GM19023 (cell line): ENCODE data around the gene SCG2.

Experiments used
- ATAC-seq: cut with Tn5 transposase; IDR thresholded peaks from one replicate; pipeline ENCODE4 v1.9.1; 2021; ENCODE audit warnings: mild to moderate bottlenecking, moderate library complexity; ENCODE audit not compliant: unreplicated experiment

SCG2 gene, protein sequence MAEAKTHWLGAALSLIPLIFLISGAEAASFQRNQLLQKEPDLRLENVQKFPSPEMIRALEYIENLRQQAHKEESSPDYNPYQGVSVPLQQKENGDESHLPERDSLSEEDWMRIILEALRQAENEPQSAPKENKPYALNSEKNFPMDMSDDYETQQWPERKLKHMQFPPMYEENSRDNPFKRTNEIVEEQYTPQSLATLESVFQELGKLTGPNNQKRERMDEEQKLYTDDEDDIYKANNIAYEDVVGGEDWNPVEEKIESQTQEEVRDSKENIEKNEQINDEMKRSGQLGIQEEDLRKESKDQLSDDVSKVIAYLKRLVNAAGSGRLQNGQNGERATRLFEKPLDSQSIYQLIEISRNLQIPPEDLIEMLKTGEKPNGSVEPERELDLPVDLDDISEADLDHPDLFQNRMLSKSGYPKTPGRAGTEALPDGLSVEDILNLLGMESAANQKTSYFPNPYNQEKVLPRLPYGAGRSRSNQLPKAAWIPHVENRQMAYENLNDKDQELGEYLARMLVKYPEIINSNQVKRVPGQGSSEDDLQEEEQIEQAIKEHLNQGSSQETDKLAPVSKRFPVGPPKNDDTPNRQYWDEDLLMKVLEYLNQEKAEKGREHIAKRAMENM

DNA sequence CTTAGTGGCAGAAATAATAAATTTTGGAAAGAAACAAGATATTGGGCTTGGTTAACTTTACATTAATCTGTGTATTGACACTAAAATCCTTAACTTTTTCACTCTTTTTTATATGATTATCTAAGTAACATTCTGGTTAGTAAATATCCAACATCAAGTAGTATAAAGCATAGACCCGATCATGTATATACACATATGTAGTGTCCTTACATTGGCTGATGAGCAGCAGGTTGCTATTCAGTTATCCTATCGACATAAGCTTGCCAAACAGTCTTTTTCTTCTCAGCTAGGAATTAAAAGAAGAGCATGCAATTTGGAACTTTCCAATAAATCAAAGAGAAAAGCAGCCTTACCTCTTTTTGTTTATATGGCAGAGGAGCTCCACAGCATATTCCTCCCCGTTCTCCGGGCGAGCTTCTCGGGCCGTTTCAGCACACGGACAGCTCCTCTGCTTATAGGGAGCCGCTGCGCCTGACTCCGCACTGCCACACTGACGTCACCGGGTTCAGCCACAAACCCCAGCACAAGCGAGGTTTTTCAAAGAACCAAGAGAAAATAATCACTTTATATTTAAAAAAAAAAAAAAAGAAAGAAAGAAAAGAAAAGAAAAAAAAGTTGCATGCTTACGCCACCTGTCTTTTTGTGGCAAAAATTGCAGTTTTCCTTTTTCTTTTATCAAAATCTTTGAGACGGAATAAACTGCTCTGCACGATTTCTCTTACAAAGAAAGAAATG, at the start of gene SCG2:
TSS of gene SCG2 (minus strand) at position 430 of the 735 bp plus-strand sequence. CDS start 3,079 bp downstream, outside the sequence.
- peak; percentile 80 for ATAC-seq

DNA sequence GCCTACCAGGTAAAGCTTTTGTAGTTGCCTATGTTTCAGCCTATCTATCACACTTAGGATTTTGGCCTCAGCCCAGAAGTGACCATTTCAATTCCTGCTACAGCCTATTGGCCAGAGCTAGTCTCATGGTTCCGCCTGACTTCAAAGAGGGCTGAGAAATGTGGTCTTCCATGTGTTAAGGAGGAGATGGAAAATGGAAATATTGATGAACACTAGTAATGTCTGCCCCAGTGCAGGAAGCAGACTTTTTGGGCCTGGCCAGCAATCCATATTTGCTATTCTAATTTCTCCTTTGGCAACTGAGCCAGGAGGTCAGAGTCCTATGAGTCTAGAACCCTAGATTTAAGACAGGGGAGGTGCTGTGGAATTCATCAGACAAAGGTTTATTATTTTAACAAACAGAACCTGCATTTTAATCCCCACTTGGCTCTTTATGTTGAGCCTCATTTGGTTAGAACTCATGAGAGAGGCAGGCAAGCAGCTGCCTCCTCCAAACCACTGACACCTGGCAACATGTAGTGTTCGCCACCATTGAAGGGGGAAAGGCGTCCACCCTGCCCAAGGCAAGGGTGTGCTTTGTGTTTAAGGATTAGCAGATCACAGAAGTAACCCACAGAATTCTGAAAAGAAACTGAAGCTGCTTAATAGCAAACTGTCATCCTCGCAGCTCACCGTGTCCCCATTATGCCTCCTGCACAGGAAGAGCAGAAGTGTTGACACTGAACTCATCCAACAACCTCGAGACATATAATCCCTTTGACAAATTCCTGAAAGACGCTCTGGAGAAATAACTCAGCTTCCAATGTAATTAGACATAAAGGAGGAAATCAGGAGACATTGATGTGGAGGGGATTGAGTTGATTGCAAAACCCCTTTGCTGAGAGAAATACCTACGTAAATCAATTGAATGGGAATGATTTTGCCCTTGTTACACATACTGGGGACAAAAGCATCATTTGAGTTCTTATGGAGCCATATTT, 47.7 kb upstream of the SCG2 start:
- ATAC-seq: no peak

DNA sequence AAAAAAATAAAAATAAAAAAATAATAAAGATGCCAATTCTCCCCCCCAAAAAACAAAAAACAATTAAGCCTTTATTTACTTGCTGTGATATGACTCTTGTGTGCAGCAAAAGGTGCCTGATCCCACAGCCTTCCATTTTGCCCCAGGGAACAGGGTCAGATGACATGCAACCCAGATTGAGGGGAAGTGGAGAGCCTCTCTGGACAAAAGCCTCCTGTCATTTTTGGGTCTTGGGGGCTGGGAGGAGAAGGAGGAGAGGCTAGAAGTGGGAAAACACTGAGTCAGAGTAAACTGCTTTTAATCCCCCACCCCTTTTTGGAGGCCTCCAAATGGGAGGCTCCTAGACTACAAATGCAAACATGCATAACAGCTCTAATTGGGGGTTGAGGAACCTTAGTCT, 46.6 kb upstream of the SCG2 start:
- ATAC-seq: no peak

DNA sequence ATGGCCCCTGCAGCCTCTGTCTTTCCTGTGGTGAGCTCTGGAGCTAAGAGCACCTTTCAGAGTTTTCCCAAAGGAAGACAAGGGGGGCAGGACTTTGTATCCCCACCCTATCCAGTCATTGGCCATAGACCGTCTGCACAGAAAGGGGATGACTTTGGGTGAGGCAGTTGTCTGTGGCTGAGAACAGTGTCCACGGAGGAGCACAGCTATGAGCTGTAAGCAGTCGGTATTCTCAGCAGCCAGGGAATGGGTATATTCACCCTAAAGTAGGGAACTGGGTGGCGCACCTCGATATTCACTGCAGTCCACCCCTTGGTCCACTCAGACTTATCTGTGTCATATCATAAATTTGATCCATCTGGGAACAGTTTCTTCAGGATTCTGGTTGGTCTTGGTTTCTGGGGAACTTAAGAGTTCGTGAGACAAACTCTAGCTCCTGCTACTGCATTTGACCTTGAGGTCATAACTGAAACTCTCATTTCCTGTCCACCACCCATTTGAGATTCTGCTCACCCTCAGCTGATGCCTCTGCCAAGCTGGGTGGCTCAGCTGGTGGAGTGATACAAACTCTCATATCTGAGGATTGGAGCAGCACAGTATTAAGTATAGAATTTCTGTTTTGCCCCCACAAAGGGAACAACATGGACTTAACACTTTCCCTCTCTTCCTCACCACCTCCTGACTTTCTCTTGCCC, 45.2 kb upstream of the SCG2 start:
- peak; percentile 85 for ATAC-seq

DNA sequence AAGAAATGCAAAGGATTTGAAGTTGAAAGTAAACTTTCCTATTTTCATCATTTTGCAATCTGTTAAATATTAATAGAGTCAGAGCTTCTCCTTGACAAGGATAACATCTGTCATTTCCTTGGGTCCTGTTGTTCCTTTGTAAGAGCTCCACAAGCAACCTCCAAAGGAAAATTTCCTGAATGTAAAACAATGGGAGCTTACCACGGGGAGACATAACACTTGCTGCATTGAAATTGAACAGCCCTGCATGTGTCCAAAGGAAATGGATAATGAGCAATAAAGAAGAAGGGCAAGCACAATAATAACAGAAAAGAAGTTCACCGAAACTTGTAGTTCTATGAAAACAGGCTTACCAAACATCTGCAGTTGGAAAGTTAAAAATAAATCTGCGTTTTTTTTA, 42.0 kb upstream of the SCG2 start:
- ATAC-seq: no peak

DNA sequence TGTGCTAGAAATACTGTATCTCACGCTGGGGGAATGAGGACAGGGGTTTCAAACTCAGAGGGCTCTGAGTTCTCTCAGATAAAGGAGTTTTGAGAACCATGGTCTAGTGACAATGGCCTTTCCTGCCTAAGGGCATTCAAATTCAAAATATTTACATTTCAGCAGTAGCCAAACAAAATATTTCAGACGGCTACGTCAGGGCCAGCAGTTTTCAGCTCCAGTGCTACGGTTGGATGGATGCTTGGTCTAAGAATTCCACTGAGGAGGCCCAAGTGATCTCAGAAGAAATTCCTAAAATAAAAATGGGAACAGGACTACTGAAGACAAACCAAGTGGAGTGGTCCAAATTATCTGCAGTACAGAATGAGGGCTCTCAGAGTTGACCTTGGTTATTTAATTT, 41.1 kb upstream of the SCG2 start:
- ATAC-seq: no peak

DNA sequence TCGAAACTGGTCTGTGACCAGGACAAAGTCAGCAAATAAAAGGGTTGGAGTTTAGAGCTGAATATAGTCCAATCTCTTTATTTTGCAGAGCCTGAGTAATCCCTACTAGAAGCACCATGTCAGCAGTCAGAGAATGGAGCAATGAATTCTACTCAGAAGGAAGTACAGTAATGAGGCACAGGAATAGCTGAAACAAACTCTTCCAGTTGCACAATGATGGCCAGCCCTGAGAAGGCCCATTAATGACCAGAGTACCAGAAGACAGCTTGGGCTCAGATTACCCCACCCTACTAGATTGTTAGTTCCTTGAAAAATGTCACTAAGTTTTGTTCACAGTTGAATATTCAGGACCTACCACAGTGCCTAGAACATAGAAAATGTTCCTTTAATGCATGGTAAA, 40.3 kb upstream of the SCG2 start:
- ATAC-seq: no peak

DNA sequence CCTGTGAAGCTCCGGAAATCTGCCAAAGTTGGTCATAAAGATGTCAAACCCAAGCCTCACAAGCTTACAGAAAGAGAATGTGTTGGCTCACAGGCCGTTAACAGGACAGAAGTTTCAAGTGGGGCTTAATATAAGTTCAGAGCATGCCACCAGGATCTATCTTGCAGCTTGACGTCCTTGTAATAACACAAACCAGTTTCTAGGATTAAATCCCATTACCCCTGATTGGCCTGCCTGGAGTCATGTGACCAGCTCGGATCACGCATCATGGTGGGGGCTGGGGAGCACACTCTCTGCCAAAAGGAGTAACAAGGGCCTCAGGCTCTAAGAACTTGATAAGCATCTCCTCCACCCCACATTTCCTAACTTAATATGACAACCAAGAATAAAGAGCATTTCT, 38.9 kb upstream of the SCG2 start:
- ATAC-seq: no peak

DNA sequence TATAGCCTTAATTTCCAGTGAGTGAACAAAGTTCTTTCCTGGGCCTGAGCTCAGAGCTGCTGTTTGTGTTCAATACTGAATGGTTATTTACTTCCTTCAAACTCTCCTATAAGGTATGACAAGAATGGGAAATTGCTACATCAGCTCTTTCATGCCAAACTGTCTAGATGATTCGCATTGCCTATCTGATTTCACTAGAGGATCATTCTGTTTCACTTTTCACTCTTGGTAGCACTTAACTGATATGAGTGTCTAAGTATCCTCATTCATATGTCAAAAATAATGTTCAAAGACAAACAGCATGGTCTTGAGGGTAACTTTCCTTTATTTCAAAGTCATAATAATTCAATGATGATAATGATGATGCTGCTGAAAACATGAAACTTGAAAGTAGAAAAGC, 32.9 kb upstream of the SCG2 start:
- no peak for ATAC-seq

DNA sequence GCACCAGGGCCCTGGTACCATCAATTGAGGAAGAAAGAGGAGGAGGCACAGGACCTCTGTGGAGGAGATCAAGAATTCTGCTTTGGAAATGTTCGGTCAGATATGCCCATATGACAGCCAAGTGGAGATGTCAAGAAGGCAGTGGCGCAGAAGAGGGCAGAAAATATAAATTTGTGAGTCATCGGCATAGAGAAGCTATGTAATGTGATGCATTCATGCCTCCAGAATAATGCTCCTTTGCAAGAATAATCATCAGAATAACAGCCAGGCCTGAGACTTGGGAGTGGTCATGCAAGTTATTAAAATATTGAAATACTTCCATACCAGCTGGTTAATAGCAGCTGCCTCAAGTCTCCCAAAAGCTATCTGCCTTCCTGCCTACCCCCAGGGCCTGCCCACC, 32.1 kb upstream of the SCG2 start:
- ATAC-seq: no peak

DNA sequence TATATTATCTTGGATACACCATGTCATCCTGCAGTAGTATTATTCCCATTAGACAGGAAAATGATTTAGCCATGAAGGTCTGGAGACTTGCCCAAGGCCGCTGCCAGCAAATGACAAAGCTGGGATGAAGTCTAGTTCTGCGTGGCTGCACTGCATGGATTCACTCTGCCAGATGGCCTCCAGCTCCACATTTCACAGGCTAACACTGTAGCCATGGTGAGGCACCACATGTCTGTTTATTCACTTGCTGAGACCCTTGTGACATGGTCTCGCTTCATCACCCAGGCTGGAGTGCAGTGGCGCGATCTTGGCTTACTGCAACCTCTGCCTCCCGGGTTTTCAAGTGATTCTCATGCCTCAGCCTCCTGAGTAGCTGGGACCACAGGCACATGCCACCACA, 31.5 kb upstream of the SCG2 start:
- ATAC-seq: no peak

DNA sequence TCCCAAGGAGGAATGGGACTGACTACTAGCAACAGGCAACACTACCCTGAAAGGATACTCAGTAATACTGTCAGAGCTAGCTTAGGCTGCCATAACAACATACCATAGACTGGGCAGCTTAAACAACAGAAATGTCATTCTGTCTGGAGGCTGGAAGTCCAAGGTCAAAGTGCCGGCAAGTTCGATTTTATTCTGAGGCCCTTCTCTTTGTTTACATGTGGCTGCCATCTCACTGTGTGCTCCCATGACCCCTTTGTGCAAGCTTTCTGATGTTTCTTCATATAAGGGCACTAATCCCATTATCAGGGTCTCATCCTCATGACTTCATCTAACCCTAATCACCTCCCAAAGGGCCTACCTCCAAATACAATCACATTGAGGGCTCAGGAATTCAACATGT, 30.7 kb upstream of the SCG2 start:
- no peak for ATAC-seq

DNA sequence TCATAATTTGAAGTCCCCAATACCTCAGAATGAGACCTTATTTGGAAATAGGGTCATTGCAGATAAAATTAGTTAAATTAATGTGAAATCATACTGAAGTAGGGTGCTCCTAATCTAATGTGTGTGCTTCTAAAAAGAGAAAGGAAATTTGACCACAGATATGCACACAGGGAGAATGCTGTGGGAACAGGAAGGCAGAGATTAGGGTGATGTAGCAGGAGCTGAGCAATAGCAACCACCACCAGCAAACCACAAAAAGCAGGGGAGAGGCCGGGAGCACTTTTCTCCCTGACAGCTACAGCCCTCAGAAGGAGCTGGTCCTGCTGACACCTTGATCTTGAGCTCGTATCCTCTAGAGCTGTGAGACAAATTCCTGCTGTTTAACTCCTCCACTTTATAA, 24.6 kb upstream of the SCG2 start:
- ATAC-seq: no peak

DNA sequence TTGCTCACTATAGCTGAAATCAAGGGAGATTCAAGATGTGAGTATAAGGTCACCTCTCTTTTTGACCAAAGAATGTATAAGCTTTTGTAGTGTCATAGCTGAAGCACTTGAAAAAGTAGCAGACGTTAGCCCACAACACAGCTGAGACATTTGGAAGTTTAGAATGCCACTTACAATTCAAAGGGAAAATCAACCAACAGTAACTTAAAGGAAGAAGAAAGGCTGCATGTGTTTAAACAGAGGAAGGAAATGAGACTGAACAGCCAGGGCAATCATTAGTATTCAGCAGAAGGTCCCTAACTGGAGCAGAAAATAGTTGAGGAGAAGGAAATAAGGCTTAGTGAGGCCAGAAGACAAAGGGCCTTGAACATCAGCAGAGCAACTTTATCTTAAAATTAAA, 23.5 kb upstream of the SCG2 start:
- ATAC-seq: no peak

DNA sequence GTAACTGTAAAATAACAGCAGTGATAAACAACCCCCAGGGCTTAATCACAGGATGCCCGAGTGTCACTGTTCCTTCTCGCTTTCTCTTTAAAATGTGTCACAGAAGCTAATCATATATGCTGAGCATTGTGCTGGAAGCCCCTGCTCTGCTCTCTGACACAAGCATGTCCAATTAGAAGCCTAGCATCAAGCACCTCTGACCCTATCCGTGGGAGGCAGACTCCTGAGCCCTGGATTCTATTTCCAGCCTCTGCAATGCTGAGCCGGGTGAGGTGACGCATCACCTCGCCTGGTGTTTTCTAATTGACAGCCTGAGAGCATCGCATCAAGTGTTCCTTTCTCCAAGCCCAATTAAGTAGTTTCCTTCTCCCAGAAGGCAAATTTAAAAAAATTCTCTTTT, 19.7 kb upstream of the SCG2 start:
- no peak for ATAC-seq

DNA sequence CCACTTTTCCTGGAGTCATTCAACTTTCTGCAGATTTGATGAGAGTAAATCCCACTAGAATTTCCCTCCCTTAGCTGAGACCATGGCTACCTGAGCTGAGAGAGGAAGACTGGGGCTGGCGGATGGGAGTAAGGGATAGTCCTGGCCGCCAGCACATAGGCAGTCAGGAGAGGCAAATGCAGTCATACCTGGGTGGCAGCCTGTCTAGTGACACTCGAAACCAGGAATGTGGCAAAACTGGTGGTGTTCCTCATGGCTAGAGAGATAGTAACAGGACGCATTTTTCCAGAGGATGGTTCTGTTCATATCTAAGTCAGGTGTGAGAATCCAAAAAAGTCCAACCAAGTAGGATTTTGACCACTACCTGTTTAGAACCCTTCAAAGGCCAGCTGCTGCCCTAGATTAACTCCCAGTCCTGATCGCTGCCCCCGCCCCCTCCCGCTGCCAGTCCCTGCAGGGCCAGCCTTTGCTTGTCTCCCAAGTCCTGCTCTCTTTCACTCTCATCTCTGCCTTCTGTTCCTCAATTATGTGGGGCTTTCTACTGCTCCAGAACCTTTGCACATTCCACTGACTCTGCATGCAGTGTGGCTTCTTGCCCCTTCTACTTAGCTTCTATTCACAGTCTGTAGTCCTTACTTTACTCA, 17.4 kb upstream of the SCG2 start:
- no peak for ATAC-seq

DNA sequence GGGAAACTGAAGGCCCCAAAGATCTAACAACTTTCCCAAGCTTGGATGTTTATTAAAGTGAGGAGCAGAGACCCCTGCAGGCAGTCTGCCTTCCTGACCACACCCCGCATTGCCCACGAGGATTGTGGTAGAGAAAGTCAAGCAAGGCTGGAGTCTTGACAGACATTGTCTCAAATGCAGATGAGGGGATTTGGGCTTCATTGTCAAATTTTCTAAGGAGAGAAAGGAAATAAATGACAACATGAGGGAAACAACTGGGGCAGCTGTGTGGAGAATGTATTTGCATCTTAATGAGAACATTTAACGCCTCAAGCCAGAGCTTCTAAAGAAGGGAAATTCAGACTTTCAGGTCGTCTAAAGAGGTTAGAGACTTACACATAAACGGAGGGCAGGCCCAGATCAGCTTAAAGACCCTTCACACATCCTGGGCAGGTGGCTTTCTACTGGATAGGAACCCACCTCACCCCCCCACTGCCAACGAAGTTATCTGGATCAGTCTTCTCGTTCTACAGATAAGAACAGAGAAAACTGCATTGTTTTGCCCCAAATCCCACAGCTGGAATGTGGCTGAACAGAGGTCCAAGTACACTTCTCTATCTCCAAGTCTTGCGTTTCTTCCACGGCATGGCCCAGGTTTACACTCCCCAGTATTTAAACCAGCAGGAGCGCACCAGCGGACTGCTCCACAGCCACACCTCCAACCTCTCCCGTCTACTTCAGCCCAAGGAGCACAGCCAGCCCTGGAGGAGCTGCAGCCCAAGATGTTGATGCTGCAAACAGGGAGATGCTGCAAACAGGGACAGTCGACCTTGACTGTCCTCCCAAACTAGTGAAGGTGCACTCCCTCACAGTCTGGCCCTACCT, 16.2 kb upstream of the SCG2 start:
- no peak for ATAC-seq

DNA sequence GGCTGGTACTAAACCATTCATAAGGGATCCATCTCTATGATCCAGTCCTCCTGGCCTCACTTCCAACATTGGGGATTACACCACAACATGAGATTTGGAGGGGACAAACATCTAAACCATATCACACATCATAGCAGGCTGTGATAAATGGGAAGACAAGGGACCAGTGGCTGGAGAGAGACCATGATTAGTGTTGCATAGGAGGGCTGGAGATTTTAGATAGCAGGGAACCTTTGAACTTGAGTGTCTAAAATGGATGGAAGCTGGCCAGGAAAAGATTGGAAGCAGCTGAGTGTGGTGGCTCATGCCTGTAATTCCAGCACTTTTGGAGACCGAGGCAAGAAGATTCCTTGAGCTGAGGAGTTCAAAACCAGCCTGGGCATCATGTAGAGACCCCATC, 12.4 kb upstream of the SCG2 start:
- no peak for ATAC-seq
